ENCODE results near the gene TCERG1L. TPM values are rescaled to one million over a fixed set of nuclear protein-coding genes. Genes with fewer than 3 reads are reported as not detected.
"Not testable (repeated sequence)": the region's sequence is repeated elsewhere in the genome, so short reads cannot be mapped to it uniquely, and the experiment has no call there.

TCERG1L gene
- total RNA-seq, 1 donor from 2014 or later = not detected

DNA sequence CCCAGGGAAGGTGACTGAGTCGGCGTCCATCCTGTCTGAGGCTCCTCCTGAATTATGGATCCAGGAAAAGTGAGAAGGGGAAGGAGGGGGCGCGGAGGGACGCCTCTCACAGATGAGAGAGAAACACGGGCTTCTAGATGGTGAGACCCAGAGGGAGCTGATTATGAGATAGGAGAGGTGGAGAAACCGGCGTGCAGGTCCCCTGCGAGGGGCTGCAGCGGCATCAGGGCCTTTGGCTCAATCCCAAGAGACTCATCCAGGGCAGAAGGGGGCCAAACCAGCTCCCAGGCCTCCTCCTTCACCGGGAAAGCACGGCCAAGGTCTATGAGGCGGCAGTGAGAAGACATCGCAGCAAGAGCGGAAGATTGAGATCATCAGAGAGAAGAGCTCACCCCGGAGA is 70.8 kb downstream of the TCERG1L start:
- DNase-seq (ENCODE audit: extremely low spot score in 2 of 2) = no peak
- Histone ChIP-seq H3K27me3 (no peaks in the 10 kb centered on the region), H3K36me3 (no peaks in the 10 kb centered on the region), H3K4me3 (no peak overlapping the region), H3K9me3 (no peaks in the 10 kb centered on the region), H3K27ac (no peak overlapping the region), H3K4me1 (no peaks in the 10 kb centered on the region)
- TF ChIP-seq POLR2AphosphoS5 (IDR thresholded peaks at IDR 0.05; ENCODE audit: insufficient read depth in 1 of 2, low read depth in 1 of 2) = no peak
- TF ChIP-seq POLR2A (IDR thresholded peaks at IDR 0.05) = no peak
- TF ChIP-seq, protein P1, sequence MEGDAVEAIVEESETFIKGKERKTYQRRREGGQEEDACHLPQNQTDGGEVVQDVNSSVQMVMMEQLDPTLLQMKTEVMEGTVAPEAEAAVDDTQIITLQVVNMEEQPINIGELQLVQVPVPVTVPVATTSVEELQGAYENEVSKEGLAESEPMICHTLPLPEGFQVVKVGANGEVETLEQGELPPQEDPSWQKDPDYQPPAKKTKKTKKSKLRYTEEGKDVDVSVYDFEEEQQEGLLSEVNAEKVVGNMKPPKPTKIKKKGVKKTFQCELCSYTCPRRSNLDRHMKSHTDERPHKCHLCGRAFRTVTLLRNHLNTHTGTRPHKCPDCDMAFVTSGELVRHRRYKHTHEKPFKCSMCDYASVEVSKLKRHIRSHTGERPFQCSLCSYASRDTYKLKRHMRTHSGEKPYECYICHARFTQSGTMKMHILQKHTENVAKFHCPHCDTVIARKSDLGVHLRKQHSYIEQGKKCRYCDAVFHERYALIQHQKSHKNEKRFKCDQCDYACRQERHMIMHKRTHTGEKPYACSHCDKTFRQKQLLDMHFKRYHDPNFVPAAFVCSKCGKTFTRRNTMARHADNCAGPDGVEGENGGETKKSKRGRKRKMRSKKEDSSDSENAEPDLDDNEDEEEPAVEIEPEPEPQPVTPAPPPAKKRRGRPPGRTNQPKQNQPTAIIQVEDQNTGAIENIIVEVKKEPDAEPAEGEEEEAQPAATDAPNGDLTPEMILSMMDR (IDR thresholded peaks at IDR 0.05) = no peak
- intact Hi-C loops (cut with DNase I) = no loop called here

DNA sequence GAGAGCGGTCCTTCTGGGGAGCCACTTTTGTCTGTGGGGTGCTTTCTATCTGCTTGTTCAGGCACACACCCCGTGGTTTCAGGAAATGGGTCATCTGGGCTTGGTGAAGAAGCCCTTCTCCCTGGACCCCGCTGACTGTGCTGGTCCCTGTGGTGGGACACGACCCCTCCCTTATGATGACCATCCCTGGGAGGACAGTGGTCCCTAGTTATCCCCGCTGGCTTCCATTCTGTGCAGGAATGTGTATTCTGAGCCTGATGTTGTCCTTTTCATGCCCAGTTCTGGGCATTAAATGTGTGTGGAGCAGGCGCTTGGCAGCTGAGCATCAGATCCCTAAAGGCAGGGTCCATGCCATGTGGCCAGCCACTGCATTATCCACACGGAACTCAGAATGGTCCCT is 71.6 kb downstream of the TCERG1L start:
- H3K27me3 ChIP-seq = no peaks in the 10 kb centered on the region
- intact Hi-C loops (cut with DNase I) = no loop called here

DNA sequence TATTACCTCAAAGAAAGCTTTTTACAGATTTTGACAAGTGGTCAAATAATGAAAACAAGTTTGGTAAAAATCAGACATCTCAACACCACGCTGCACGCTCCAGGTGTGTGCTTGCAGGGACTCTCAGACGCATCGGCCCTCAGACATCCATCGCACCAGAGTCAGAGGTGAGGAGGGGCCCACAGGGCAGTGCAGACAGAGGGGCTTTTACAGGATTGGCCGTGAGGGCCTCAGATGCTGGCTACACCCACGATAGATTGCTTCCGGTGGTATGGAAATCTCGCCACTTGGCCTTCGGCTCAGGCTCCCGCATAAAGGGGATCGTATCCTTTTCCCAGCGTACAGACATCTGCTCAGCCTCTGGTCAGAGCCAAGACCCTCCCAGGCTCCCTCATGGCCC is 72.1 kb downstream of the TCERG1L start:
- no peak for DNase-seq (ENCODE audit: extremely low spot score in 2 of 2)
- no peaks in the 10 kb centered on the region for H3K9me3 ChIP-seq
- H3K36me3 ChIP-seq = no peaks in the 10 kb centered on the region
- no peaks in the 10 kb centered on the region for H3K4me1 ChIP-seq
- H3K4me3 ChIP-seq = no peak overlapping the region
- intact Hi-C loops (cut with DNase I) = no loop called here
- no peak overlapping the region for H3K27ac ChIP-seq
- H3K27me3 ChIP-seq = no peaks in the 10 kb centered on the region
- TF ChIP-seq POLR2AphosphoS5 (IDR thresholded peaks at IDR 0.05; ENCODE audit: insufficient read depth in 1 of 2, low read depth in 1 of 2) = no peak
- TF ChIP-seq POLR2A (IDR thresholded peaks at IDR 0.05) = no peak

More for the DNA sequence above, 71.6 kb downstream of the TCERG1L start:
- Histone ChIP-seq H3K27ac (no peak overlapping the region), H3K36me3 (no peaks in the 10 kb centered on the region), H3K9me3 (no peaks in the 10 kb centered on the region), H3K4me3 (no peak overlapping the region), H3K4me1 (no peaks in the 10 kb centered on the region)
- TF ChIP-seq, protein P1 (IDR thresholded peaks at IDR 0.05) = no peak
- no peak for TF ChIP-seq POLR2AphosphoS5 (IDR thresholded peaks at IDR 0.05; ENCODE audit: insufficient read depth in 1 of 2, low read depth in 1 of 2)
- no peak for TF ChIP-seq POLR2A (IDR thresholded peaks at IDR 0.05)
- no peak for DNase-seq (ENCODE audit: extremely low spot score in 2 of 2)

DNA sequence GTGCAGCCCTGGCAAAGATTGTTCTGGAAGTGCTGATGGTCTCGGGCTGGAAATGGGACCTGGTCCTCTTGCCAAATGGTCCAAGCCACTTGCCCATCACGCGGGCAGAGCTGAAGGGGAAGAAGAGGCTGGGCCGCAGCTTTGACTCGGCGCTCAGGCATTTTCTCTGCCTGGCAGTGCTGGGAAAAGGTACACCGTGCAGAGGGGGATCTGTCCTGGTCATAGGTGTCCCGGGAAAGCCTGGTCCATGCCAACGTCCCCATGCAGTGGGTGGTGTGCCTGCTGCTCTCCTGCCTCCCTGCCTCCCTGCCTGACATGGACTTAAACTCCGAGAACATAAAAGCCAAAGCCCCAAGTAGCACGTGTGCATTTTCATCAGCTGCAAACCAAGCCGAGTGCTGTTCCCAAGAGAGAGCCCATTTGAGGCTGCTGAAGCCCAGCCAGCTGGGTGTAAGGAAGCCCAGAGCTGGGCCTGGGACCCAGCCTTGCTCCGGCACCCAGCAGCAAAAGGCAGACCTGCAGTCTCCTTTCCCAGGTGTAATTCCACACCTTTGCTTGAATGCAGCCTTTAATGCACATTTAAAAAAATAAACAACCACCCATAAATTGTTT is 72.7 kb downstream of the TCERG1L start:
- H3K4me1 ChIP-seq = no peaks in the 10 kb centered on the region
- no peaks in the 10 kb centered on the region for H3K36me3 ChIP-seq
- TF ChIP-seq POLR2A (IDR thresholded peaks at IDR 0.05) (no peak), POLR2AphosphoS5 (IDR thresholded peaks at IDR 0.05; ENCODE audit: insufficient read depth in 1 of 2, low read depth in 1 of 2) (no peak)
- TF ChIP-seq, protein P1 (IDR thresholded peaks at IDR 0.05) = no peak
- H3K27ac ChIP-seq = no peak overlapping the region
- no peak for DNase-seq (ENCODE audit: extremely low spot score in 2 of 2)
- H3K27me3 ChIP-seq = no peaks in the 10 kb centered on the region
- no peak overlapping the region for H3K4me3 ChIP-seq
- intact Hi-C loops (cut with DNase I) = no loop called here
- no peaks in the 10 kb centered on the region for H3K9me3 ChIP-seq

DNA sequence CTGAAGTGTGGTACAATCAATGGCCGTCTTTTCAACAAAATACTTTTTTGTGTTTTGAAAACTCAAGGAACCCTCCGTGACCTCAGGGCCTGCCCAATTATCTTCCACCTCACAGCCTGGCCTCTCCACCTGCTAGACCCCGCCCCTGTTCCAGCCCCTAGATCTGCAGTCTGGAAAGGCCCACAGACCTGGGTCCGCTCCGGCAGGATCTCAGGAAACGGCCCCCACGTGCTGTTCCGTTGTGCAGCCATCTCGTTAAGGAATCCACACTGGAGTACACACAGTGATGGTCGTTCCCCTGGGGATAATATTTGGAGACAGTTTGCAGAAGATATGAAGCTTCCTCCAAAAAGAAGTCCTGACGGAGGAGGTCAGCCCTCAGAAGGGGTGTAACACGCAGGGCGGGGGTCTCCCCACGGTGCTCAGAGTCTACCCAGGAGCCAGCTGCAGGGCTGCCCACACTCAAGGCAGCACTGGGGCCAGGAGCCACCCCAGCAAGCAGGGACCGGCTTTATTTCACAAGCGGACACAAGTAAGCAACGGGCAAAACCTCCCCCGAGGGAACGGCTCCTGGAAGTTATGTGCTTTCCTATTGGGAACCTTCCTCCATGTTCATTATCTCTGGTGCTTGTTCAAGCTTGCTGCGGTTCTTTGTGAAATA is 73.4 kb downstream of the TCERG1L start:
- no peaks in the 10 kb centered on the region for H3K4me1 ChIP-seq
- no peak overlapping the region for H3K4me3 ChIP-seq
- no peak for DNase-seq (ENCODE audit: extremely low spot score in 2 of 2)
- no peak for TF ChIP-seq POLR2A (IDR thresholded peaks at IDR 0.05)
- TF ChIP-seq, protein P1 (IDR thresholded peaks at IDR 0.05) = no peak
- no peak for TF ChIP-seq POLR2AphosphoS5 (IDR thresholded peaks at IDR 0.05; ENCODE audit: insufficient read depth in 1 of 2, low read depth in 1 of 2)
- H3K9me3 ChIP-seq = no peaks in the 10 kb centered on the region
- no peak overlapping the region for H3K27ac ChIP-seq
- intact Hi-C loops (cut with DNase I) = no loop called here
- no peaks in the 10 kb centered on the region for H3K27me3 ChIP-seq
- no peaks in the 10 kb centered on the region for H3K36me3 ChIP-seq

DNA sequence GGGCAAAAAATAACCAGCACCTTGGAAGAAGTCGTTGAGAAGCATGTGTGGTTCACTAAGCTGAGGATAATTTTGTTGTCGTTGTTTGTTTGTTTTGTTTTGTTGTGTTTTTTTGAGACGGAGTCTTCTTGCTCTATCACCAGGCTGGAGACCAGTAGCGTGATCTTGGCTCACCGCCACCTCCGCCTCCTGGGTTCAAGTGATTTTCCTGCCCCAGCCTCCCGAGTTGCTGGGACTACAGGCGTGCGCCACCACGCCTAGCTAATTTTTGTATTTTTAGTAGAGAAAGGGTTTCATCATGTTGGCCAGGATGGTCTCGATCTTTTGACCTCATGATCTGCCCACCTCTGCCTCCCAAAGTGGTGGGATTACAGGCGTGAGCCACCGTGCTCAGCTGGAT is 76.9 kb downstream of the TCERG1L start:
- H3K9me3 ChIP-seq; DNase-seq (ENCODE audit: extremely low spot score in 2 of 2); H3K36me3 ChIP-seq; H3K4me1 ChIP-seq; H3K27me3 ChIP-seq; H3K27ac ChIP-seq; intact Hi-C loops (cut with DNase I); H3K4me3 ChIP-seq: not testable (repeated sequence)
